HEK293 (cell line): ENCODE measurements around the gene TTC33.

Source experiments
- CTCF ChIA-PET: fragments of 350-600 bp; formaldehyde crosslinking; extraction: SDS; loops from one replicate; lab custom pipeline; 2021; ENCODE audit warnings: antibody characterized with exemption; lab: Yijun Ruan, JAX
- POLR2A ChIA-PET: fragments of 300-600 bp; formaldehyde crosslinking; extraction: SDS; loops from one replicate; lab custom pipeline; 2020; ENCODE audit warnings: antibody characterized with exemption, inconsistent platforms; lab: Yijun Ruan, JAX
- H3K27ac ChIP-seq: fragments of 200-500 bp; sonication (Bioruptor generic); 2 replicates; pipeline ENCODE4 v1.5.1; 2014; ENCODE audit warnings: low read depth, low read length, control low read depth, inconsistent platforms; ENCODE audit errors: extremely low read depth
- H3K36me3 ChIP-seq, 2 experiments: fragments of 200-500 bp in 1 of 2; sonication (Bioruptor generic) in 1 of 2; 1 replicate in 1 of 2; 2 replicates in 1 of 2; pipeline ENCODE4 v1.5.1; 2014 to 2017; ENCODE audit warnings: inconsistent platforms in 2 of 2, low read length in 2 of 2; ENCODE audit not compliant: control insufficient read depth in 2 of 2, insufficient read depth in 1 of 2
- H3K4me1 ChIP-seq: fragments of 200-500 bp; sonication (Bioruptor generic); 2 replicates; pipeline ENCODE4 v1.5.1; 2014; ENCODE audit warnings: mild to moderate bottlenecking, low read length, inconsistent platforms; ENCODE audit not compliant: control insufficient read depth, insufficient read depth
- H3K4me3 ChIP-seq: 2 replicates; pipeline ENCODE4 v1.5.1; 2011; ENCODE audit warnings: low read depth, mild to moderate bottlenecking, control low read depth, low read length, moderate library complexity
- H3K9me3 ChIP-seq: fragments of 200-500 bp; sonication (Bioruptor generic); 2 replicates; pipeline ENCODE4 v1.5.1; 2014; ENCODE audit warnings: low read depth, low read length, inconsistent platforms; ENCODE audit not compliant: control insufficient read depth, insufficient read depth
- IKZF3 ChIP-seq: fragments of 450-650 bp; IDR thresholded peaks from 2 replicates; pipeline ENCODE4 v1.5.0; 2018; ENCODE audit warnings: missing biosample characterization, mild to moderate bottlenecking, missing genetic modification characterization, moderate library complexity
- INSM2 ChIP-seq: fragments of 450-650 bp; formaldehyde crosslinking; IDR thresholded peaks from 2 replicates; pipeline ENCODE4 v1.5.1; 2016; ENCODE audit warnings: missing biosample characterization, missing genetic modification characterization
- KLF9 ChIP-seq: fragments of 450-650 bp; formaldehyde crosslinking; IDR thresholded peaks from 2 replicates; pipeline ENCODE4 v1.5.1; 2016; ENCODE audit warnings: missing biosample characterization, missing genetic modification characterization, low read depth
- PATZ1 ChIP-seq: fragments of 450-650 bp; formaldehyde crosslinking; IDR thresholded peaks from 2 replicates; pipeline ENCODE4 v1.5.1; 2016; ENCODE audit warnings: missing biosample characterization, missing genetic modification characterization
- SP2 ChIP-seq: fragments of 450-650 bp; formaldehyde crosslinking; IDR thresholded peaks from 2 replicates; pipeline ENCODE4 v1.5.1; 2016; ENCODE audit warnings: missing biosample characterization, missing genetic modification characterization
- ZBTB7A ChIP-seq: fragments of 450-650 bp; formaldehyde crosslinking; IDR thresholded peaks from 2 replicates; pipeline ENCODE4 v1.5.1; 2016; ENCODE audit warnings: low read depth, missing biosample characterization, missing genetic modification characterization
- ZNF112 ChIP-seq: fragments of 450-650 bp; formaldehyde crosslinking; IDR thresholded peaks from 2 replicates; pipeline ENCODE4 v1.5.0; 2017; ENCODE audit warnings: missing biosample characterization, missing genetic modification characterization
- ZNF2 ChIP-seq: fragments of 450-650 bp; formaldehyde crosslinking; IDR thresholded peaks from 2 replicates; pipeline ENCODE4 v1.5.1; 2016; ENCODE audit warnings: missing biosample characterization, missing genetic modification characterization
- ZNF214 ChIP-seq: fragments of 450-650 bp; formaldehyde crosslinking; IDR thresholded peaks from 2 replicates; pipeline ENCODE4 v1.5.1; 2017; ENCODE audit warnings: missing biosample characterization, mild to moderate bottlenecking, missing genetic modification characterization, borderline replicate concordance
- ZNF280D ChIP-seq: fragments of 450-650 bp; formaldehyde crosslinking; IDR thresholded peaks from 2 replicates; pipeline ENCODE4 v1.5.1; 2016; ENCODE audit warnings: missing biosample characterization, missing genetic modification characterization
- ZNF530 ChIP-seq: fragments of 450-650 bp; formaldehyde crosslinking; IDR thresholded peaks from 2 replicates; pipeline ENCODE4 v1.5.1; 2016; ENCODE audit warnings: low read depth, missing biosample characterization, missing genetic modification characterization
- ZNF555 ChIP-seq: fragments of 450-650 bp; formaldehyde crosslinking; conservative IDR thresholded peaks from 2 replicates; pipeline ENCODE4 v1.5.1; 2017; ENCODE audit warnings: missing biosample characterization, mild to moderate bottlenecking, missing genetic modification characterization, inconsistent platforms
- ZNF558 ChIP-seq: fragments of 450-650 bp; formaldehyde crosslinking; IDR thresholded peaks from 2 replicates; pipeline ENCODE4 v1.5.1; 2016; ENCODE audit warnings: missing biosample characterization, missing genetic modification characterization
- ZNF560 ChIP-seq: fragments of 450-650 bp; formaldehyde crosslinking; IDR thresholded peaks from 2 replicates; pipeline ENCODE4 v1.5.1; 2017; ENCODE audit warnings: missing biosample characterization, missing genetic modification characterization, borderline replicate concordance
- ZNF747 ChIP-seq: fragments of 450-650 bp; formaldehyde crosslinking; IDR thresholded peaks from 2 replicates; pipeline ENCODE4 v1.5.1; 2016; ENCODE audit warnings: missing biosample characterization, missing genetic modification characterization
- ZNF776 ChIP-seq: fragments of 450-650 bp; formaldehyde crosslinking; IDR thresholded peaks from 2 replicates; pipeline ENCODE4 v1.5.0; 2017; ENCODE audit warnings: missing biosample characterization, missing genetic modification characterization, borderline replicate concordance
- TF ChIP-seq, protein P1 (sequence below): fragments of 450-650 bp; formaldehyde crosslinking; IDR thresholded peaks from 2 replicates; pipeline ENCODE4 v1.5.1; 2017; ENCODE audit warnings: missing biosample characterization, missing genetic modification characterization
- TF ChIP-seq, protein P2 (sequence below): fragments of 450-650 bp; formaldehyde crosslinking; IDR thresholded peaks from 2 replicates; pipeline ENCODE4 v1.5.1; 2016; ENCODE audit warnings: missing biosample characterization, missing genetic modification characterization
- TF ChIP-seq, protein P3 (sequence below): fragments of 450-650 bp; formaldehyde crosslinking; IDR thresholded peaks from 2 replicates; pipeline ENCODE4 v1.5.1; 2016; ENCODE audit warnings: missing biosample characterization, missing genetic modification characterization

TTC33 gene

GRCh38 chr5:40627706-40628105 lies 128.1 kb downstream of the TTC33 start (continued):
- TF ChIP-seq ZNF280D (tag by site-specific recombination) (no peak), ZNF112 (tag by site-specific recombination) (no peak)

DNA sequence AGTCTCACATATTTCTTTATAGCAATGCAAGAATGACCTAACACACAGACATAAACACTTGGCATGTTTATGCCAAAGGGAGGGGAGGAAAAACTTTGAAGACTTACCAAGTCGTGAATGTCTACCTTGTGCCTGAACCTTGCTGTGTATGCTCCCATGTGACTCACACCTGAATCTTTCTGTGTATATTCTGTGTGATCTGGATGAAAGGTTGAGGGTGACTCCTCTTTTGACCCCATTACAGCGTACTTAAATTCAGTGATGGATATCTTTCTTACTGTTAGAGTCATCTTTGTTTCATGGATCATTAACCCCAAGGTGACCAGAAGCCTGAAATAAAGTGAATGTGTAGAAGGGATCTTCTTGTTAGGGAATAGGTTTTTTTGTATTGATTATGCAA lies 129.0 kb downstream of the TTC33 start:
- ChIA-PET CTCF (interaction anchor here (0.6 kb wide), 1 partner anchor 92 kb away, joined by 3 read pairs; no protein-coding TSS in a partner anchor), POLR2A (interaction anchor here (0.5 kb wide), 1 partner anchor 15 kb away, joined by 3 read pairs; no protein-coding TSS in a partner anchor)
- Histone ChIP-seq H3K9me3 (no peaks in the 10 kb centered on the region), H3K36me3 (no peaks in the 10 kb centered on the region), H3K4me1 (no peaks in the 10 kb centered on the region; the same call in 1 of the 2 replicates), H3K27ac (no peak overlapping the region), H3K4me3 (no peak overlapping the region)
- TF ChIP-seq, protein P1, sequence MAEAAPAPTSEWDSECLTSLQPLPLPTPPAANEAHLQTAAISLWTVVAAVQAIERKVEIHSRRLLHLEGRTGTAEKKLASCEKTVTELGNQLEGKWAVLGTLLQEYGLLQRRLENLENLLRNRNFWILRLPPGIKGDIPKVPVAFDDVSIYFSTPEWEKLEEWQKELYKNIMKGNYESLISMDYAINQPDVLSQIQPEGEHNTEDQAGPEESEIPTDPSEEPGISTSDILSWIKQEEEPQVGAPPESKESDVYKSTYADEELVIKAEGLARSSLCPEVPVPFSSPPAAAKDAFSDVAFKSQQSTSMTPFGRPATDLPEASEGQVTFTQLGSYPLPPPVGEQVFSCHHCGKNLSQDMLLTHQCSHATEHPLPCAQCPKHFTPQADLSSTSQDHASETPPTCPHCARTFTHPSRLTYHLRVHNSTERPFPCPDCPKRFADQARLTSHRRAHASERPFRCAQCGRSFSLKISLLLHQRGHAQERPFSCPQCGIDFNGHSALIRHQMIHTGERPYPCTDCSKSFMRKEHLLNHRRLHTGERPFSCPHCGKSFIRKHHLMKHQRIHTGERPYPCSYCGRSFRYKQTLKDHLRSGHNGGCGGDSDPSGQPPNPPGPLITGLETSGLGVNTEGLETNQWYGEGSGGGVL, result no peak
- TF ChIP-seq PATZ1 (tag by site-specific recombination) (no peak), ZNF2 (tag by site-specific recombination) (no peak), KLF9 (tag by site-specific recombination) (no peak), INSM2 (tag by site-specific recombination) (no peak), IKZF3 (tag by site-specific recombination) (no peak), ZBTB7A (no peak), ZNF530 (tag by site-specific recombination) (no peak), SP2 (tag by site-specific recombination) (no peak), ZNF214 (no peak), ZNF280D (tag by site-specific recombination) (no peak), ZNF558 (tag by site-specific recombination) (no peak), ZNF560 (tag by site-specific recombination) (no peak), ZNF747 (no peak), ZNF776 (tag by site-specific recombination) (no peak), ZNF555 (tag by site-specific recombination) (no peak)
- TF ChIP-seq, protein P2, sequence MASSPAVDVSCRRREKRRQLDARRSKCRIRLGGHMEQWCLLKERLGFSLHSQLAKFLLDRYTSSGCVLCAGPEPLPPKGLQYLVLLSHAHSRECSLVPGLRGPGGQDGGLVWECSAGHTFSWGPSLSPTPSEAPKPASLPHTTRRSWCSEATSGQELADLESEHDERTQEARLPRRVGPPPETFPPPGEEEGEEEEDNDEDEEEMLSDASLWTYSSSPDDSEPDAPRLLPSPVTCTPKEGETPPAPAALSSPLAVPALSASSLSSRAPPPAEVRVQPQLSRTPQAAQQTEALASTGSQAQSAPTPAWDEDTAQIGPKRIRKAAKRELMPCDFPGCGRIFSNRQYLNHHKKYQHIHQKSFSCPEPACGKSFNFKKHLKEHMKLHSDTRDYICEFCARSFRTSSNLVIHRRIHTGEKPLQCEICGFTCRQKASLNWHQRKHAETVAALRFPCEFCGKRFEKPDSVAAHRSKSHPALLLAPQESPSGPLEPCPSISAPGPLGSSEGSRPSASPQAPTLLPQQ, result no peak
- TF ChIP-seq, protein P3, sequence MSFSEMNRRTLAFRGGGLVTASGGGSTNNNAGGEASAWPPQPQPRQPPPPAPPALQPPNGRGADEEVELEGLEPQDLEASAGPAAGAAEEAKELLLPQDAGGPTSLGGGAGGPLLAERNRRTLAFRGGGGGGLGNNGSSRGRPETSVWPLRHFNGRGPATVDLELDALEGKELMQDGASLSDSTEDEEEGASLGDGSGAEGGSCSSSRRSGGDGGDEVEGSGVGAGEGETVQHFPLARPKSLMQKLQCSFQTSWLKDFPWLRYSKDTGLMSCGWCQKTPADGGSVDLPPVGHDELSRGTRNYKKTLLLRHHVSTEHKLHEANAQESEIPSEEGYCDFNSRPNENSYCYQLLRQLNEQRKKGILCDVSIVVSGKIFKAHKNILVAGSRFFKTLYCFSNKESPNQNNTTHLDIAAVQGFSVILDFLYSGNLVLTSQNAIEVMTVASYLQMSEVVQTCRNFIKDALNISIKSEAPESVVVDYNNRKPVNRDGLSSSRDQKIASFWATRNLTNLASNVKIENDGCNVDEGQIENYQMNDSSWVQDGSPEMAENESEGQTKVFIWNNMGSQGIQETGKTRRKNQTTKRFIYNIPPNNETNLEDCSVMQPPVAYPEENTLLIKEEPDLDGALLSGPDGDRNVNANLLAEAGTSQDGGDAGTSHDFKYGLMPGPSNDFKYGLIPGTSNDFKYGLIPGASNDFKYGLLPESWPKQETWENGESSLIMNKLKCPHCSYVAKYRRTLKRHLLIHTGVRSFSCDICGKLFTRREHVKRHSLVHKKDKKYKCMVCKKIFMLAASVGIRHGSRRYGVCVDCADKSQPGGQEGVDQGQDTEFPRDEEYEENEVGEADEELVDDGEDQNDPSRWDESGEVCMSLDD (tag by site-specific recombination), result no peak
